NT2/D1 (cell line): Measurements from ENCODE around the gene CPLX1.

Experiments used
- DNase-seq: peaks from one replicate; pipeline ENCODE4 v3.0.0-alpha.2; 2011; ENCODE audit warnings: low read depth, low spot score
- H3K27me3 ChIP-seq: 2 replicates; pipeline ENCODE4 v1.6.0; 2011; ENCODE audit warnings: mild to moderate bottlenecking; ENCODE audit not compliant: insufficient read length, insufficient read depth
- H3K36me3 ChIP-seq: 2 replicates; pipeline ENCODE4 v1.6.1; 2011; ENCODE audit warnings: mild to moderate bottlenecking, low read length, mixed read lengths; ENCODE audit not compliant: insufficient read depth, insufficient read length
- H3K4me1 ChIP-seq: 2 replicates; pipeline ENCODE4 v1.5.1; 2011; ENCODE audit not compliant: insufficient read depth, insufficient read length
- H3K4me3 ChIP-seq: 2 replicates; pipeline ENCODE4 v1.5.1; 2011; ENCODE audit warnings: low read depth; ENCODE audit not compliant: insufficient read length
- H3K9ac ChIP-seq: 2 replicates; pipeline ENCODE4 v1.6.0; 2011; ENCODE audit warnings: low read depth; ENCODE audit not compliant: insufficient read length
- H3K9me3 ChIP-seq: 2 replicates; pipeline ENCODE4 v1.5.1; 2011; ENCODE audit warnings: mild to moderate bottlenecking, low read length; ENCODE audit not compliant: insufficient read depth
- SUZ12 ChIP-seq: IDR thresholded peaks from 2 replicates; pipeline ENCODE4 v1.6.1; 2011; ENCODE audit not compliant: insufficient read length, insufficient read depth; ENCODE audit errors: extremely low read depth
- YY1 ChIP-seq: IDR thresholded peaks from 2 replicates; pipeline ENCODE4 v1.6.1; 2011; ENCODE audit not compliant: insufficient read length, insufficient read depth
- ZNF274 ChIP-seq: IDR thresholded peaks from 2 replicates; pipeline ENCODE4 v1.6.1; 2011; ENCODE audit warnings: mild to moderate bottlenecking, low read depth, low read length

Gene CPLX1

DNA sequence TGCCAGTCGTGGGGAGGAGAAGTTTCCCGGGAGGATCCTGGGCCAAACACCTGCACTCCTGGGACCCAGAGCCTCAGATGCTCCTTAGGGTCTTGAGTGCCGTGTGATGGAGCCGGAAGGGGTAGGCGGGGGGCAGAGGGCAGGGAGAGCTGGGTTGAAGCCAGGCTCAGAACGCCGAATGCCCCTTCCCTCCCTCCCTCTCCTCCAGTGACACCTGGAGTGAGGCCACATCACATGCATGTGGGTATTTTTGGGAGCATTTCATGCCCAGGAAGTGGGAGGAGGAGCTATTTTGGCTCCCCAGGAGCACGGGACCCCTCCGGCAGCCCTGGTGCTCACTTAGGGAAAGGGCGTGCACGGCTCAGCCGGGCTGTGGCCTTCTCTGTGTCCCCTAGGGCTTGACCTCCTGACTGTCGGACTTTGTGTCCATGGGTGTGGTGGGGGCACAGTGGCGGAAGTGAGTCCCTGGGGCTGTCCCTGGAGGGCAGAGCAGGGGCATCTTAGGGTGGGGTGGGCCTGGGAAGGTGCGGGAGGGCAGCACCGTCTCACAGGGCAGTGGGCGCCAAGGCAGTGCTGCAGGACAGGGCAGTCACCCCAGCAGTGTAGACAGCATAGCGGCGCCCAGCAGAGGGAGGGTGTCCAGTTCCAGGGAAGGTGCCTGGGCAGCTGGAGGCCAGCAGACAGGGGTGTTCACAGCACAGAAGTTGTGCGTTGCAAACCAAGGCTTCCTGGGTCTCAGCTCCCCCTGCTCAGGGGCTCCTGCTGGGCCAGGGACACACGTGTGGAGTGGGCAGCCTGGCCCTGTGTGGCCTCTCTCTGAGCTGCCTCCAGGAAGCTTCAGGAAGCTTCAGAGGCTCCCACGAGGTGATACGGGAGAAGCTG lies 4.9 kb upstream of the CPLX1 start:
- Histone ChIP-seq H3K36me3 (no peaks in the 10 kb centered on the region), H3K4me1 (peaks cover 29% of the 10 kb centered on the region), H3K9ac (no peak overlapping the region), H3K27me3 (peaks cover 29% of the 10 kb centered on the region), H3K4me3 (no peak overlapping the region), H3K9me3 (peaks cover 14% of the 10 kb centered on the region)
- TF ChIP-seq SUZ12 = no peak
- TF ChIP-seq ZNF274 = no peak
- TF ChIP-seq YY1 = no peak
- no peak for DNase-seq

DNA sequence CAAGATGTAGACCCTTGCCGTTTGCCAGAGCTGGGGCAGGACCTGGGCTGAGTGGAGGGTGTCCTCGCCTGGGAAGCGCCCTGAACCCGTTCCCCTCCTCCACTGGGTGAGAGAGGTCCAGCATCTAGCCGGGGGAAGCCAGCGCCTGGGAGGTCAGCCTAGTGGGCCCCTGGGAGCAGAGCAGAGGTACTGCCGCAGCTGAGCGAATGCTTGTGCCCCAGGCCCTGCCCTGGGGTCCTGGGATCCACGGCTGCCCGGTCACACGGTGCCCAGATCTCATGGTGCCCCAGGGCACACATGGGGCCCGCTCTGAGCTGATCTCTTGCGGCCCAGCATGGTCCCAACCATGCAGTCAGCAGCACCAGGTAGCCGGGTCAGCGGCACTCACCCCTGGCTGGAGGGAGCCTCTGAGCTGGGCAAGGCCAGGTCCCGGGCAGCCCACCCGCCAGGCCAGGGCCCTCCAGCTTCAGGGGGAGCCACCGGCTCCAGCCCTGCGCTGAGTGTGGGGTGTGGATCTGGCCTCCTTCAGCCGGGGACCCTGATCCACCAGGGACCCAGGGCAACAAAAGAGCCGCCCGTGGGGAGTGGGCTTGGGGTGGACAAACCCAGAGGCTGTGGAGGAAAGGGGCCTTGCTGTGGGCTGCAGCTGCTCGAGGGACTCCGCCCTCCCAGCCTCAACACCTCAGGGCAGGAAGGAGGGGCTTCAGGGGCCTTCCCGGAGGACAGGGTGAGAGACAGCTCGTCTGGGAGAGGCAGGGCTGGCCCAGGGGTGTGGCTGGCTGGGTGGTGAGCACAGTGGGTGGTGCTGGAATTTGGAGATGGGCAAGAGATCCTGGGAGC lies 4.1 kb upstream of the CPLX1 start:
- TF ChIP-seq YY1 = no peak
- peaks cover 34% of the 10 kb centered on the region for H3K27me3 ChIP-seq
- DNase-seq = no peak

DNA sequence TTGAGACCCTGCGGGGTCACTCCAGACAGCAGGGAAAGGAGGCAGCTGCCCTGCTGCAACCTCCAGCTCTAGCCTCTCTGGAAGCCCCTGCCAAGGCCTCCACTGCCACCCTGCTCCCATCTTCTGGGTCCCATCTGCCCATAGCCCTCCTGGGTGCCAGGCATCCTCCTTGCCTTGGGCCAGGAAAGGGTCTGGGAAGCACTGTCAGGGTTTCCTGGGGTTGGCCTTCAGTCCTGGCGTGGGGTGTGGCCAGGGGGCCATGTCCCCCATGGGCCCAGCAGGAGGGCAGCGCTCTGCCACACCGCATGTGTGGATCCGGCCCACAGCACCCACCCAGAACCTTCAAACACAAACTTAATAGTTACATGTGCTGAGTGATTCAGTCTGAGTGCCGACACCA lies 3.4 kb upstream of the CPLX1 start:
- no peak for DNase-seq
- Histone ChIP-seq H3K27me3 (peaks cover 41% of the 10 kb centered on the region), H3K9ac (peak overlapping the region; percentile 50), H3K4me1 (peaks cover 32% of the 10 kb centered on the region), H3K4me3 (no peak overlapping the region), H3K9me3 (peaks cover 14% of the 10 kb centered on the region), H3K36me3 (no peaks in the 10 kb centered on the region)
- TF ChIP-seq SUZ12 (no peak), YY1 (no peak), ZNF274 (no peak)

More for the DNA sequence above, 4.1 kb upstream of the CPLX1 start:
- H3K9me3 ChIP-seq = peaks cover 14% of the 10 kb centered on the region
- no peak overlapping the region for H3K4me3 ChIP-seq
- peak overlapping the region; percentile 11 for H3K9ac ChIP-seq
- peaks cover 29% of the 10 kb centered on the region for H3K4me1 ChIP-seq
- H3K36me3 ChIP-seq = no peaks in the 10 kb centered on the region

DNA sequence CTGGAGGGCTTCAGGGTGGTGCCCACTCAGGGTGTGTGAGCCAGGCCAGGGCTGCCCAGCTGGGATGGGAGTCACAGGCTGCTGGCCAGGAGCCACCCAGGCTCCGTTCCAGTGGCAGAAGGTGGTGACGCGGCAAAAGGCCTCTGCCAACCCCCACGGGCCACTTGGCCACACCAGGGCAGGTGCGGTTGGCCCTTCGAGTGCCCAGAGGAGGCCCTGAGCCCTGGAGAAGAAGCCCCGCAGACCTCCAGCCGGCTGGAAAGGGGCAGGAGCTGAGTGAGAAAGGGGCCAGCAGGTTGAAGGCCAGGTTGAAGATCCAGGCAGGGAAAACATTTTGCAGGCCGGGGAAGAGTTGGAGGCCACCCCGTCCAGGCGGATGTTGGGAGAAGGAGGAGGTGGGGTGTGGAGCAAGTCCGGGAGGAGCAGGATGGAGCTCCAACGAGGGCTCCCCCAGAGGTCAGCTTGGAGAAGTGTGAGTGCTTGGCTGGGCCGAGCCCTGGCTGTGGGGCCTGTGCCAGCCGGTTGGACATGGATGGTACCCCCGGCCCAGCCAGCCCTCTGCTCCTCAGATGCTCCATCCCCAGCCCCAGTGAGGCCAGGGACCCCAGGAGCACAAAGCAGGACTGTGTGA lies 2.8 kb upstream of the CPLX1 start:
- Histone ChIP-seq H3K9me3 (peaks cover 14% of the 10 kb centered on the region), H3K4me3 (no peak overlapping the region), H3K9ac (peak overlapping the region; percentile 50), H3K4me1 (peaks cover 35% of the 10 kb centered on the region), H3K27me3 (peaks cover 46% of the 10 kb centered on the region), H3K36me3 (no peaks in the 10 kb centered on the region)
- no peak for DNase-seq
- no peak for TF ChIP-seq SUZ12
- no peak for TF ChIP-seq YY1
- TF ChIP-seq ZNF274 = no peak

DNA sequence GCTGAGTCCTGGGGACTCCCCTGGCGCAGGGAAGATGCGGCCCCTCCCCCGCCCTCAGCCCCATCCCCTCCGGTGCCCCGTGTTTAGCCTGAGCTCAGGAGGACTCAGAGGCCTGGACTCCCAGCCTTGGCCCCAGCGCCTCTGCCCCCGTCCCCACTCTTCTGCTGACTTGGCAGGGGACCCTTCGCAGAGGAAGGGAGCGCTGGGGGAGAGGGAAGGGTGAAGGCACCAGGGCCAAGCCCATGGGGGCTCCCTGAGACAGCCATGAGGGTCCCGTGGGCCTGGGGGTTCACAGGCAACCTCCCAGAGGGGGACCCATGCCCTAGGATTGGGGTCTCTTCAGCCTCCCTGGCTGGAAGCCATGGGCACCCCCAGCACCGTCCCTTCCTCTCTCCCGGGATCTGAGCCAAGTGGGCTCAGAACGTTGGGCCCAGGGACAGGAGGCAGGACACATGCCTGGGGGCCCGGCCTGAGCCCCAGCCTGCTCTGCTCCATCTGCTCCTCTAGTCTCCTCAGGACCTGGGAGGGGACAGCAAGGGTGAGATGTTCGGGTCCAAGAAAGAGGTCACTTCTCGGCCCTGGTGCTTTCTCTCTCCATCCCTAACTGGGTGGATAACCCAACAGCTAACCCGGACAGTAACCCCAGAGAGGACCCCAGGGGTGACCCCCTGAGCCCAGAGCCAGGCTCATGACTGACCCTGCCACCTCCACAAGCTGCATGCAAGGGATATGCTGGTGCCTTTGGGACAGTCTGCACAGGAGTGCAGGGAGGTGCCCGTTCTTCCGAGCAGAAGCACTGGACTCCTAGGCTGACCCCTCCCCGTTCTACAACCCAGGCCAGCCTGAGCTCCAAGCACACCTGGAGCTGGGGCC lies 1.5 kb upstream of the CPLX1 start:
- Histone ChIP-seq H3K4me3 (no peak overlapping the region), H3K36me3 (no peaks in the 10 kb centered on the region), H3K9ac (no peak overlapping the region), H3K4me1 (peaks cover 35% of the 10 kb centered on the region), H3K27me3 (peaks cover 59% of the 10 kb centered on the region), H3K9me3 (peaks cover 14% of the 10 kb centered on the region)
- TF ChIP-seq YY1 = no peak
- TF ChIP-seq SUZ12 = no peak
- no peak for TF ChIP-seq ZNF274
- no peak for DNase-seq

DNA sequence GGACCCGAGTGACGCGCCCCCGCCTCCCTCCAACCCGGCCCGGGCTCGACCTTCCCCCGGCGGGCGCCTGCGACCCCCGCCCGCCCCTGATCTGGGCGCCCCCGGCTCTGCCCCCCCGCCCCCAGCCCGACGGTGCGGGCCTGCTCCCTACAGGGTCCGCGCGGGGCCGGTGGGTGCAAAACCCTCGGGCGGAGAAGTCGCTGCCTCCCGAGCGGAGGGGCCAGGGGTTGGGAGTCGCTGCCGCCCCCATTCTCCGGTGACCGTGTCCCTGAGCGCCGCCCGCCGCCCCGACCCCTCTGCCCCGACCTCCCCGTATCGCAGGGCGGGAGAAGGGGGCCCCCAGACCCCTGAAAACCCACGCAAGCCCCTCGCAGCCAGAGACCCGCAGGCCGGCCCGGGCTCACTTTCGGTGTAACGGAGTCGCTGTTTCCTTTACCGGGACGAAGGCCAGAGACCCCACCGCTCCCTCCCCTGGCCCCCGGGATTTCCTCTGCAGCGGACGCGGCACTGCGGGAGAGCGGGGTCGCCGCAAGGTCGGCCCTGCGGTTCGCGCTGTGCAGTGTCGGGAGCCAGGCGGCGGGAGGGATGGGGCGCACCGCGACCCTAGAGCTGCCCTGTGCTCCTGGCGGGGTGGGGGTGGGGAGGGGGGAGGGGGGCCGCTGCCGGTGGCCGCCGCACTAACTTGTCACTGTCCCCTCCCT lies 729 bp upstream of the CPLX1 start:
- H3K9ac ChIP-seq = peak overlapping the region; percentile 56
- no peaks in the 10 kb centered on the region for H3K36me3 ChIP-seq
- H3K4me3 ChIP-seq = peak overlapping the region; percentile 18
- peak; percentile 25 for TF ChIP-seq SUZ12
- TF ChIP-seq ZNF274 = no peak
- H3K4me1 ChIP-seq = peaks cover 35% of the 10 kb centered on the region
- H3K9me3 ChIP-seq = peaks cover 7% of the 10 kb centered on the region
- no peak for DNase-seq
- peaks cover 67% of the 10 kb centered on the region for H3K27me3 ChIP-seq
